Thyroid gland (tissue), 4 donors: ENCODE measurements around the gene KHDC1L.

Experiments
- CTCF ChIP-seq, 6 experiments: fragments of 200-600 bp in 3 of 6; fragments of 450-650 bp in 3 of 6; sonication (generic) in 3 of 6; IDR thresholded peaks; one replicate each; pipeline ENCODE4 v1.5.1; 2016 to 2019; ENCODE audit warnings: antibody characterized with exemption in 6 of 6, mild to moderate bottlenecking in 2 of 6, inconsistent platforms in 1 of 6, moderate library complexity in 1 of 6
- POLR2A ChIP-seq, 2 donors: fragments of 450-650 bp; IDR thresholded peaks; one replicate each; pipeline ENCODE4 v1.6.1; 2017; ENCODE audit warnings: antibody characterized with exemption in 2 of 2, mild to moderate bottlenecking in 2 of 2, moderate library complexity in 1 of 2

- TF ChIP-seq CTCF (IDR thresholded peaks at IDR 0.05) (no peak), POLR2A (IDR thresholded peaks at IDR 0.05) (no peak)
Observed at GRCh38 chr6:73231986-73232391, 6.7 kb upstream of the KHDC1L start.
